Astrocyte (in vitro differentiated cells and primary cell): ENCODE data around the gene FAM170B.

Source experiments
- CTCF ChIP-seq: IDR thresholded peaks from 2 replicates; pipeline ENCODE4 v1.5.1; 2011; ENCODE audit warnings: low read depth, mild to moderate bottlenecking, inconsistent platforms, low read length, moderate library complexity; ENCODE audit not compliant: insufficient read depth
- EZH2 ChIP-seq: IDR thresholded peaks from 2 replicates; pipeline ENCODE4 v1.6.1; 2012; ENCODE audit warnings: mild to moderate bottlenecking, low read length, inconsistent platforms; ENCODE audit not compliant: insufficient read depth

- TF ChIP-seq CTCF (no peak), EZH2 (no peak)
Observed at GRCh38 chr10:49086889-49087288, 46.9 kb downstream of the FAM170B start.
